GM23338 (cell line): Measurements from ENCODE around the gene OR52E5.

Source experiments
- CREB1 ChIP-seq: fragments of 250-450 bp; sonication (Bioruptor Pico); IDR thresholded peaks from 2 replicates; pipeline ENCODE4 v1.5.0; 2020; ENCODE audit warnings: low read depth, mild to moderate bottlenecking, moderate library complexity
- EZH2 ChIP-seq: fragments of 200-600 bp; sonication (generic); IDR thresholded peaks from one replicate; pipeline ENCODE4 v1.8.0; 2017; ENCODE audit warnings: antibody characterized with exemption, mild to moderate bottlenecking, low read depth; ENCODE audit not compliant: unreplicated experiment
- TF ChIP-seq, protein P1 (sequence below), 2 experiments: fragments of 200-600 bp in 1 of 2; sonication (generic) in 1 of 2; conservative IDR thresholded peaks; 2 replicates each; pipeline versions ENCODE4 v1.5.1 to v1.6.1; 2016 to 2017; ENCODE audit warnings: antibody characterized with exemption in 2 of 2, low read depth in 2 of 2, mild to moderate bottlenecking in 2 of 2, moderate library complexity in 1 of 2

DNA sequence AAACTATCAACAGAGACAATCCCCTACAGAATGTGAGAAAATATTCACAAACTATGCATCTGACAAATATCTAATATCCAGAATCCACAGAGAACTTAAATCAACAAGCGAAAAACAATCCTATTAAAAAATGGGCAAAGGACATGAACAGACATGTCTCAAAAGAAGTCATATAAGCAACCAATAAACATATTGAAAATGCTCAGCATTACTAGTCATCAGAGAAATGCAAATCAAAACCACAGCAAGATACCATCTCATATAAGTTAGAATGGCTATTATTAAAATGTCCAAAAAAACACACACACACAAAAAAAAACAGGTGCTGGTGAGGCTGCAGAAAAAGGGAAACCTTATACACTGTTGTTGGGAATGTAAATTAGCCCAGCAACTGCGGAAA is 27.2 kb upstream of the OR52E5 start:
- no peak for TF ChIP-seq EZH2
- no peak for TF ChIP-seq CREB1 (CRISPR knock-in tag)
- TF ChIP-seq, protein P1, sequence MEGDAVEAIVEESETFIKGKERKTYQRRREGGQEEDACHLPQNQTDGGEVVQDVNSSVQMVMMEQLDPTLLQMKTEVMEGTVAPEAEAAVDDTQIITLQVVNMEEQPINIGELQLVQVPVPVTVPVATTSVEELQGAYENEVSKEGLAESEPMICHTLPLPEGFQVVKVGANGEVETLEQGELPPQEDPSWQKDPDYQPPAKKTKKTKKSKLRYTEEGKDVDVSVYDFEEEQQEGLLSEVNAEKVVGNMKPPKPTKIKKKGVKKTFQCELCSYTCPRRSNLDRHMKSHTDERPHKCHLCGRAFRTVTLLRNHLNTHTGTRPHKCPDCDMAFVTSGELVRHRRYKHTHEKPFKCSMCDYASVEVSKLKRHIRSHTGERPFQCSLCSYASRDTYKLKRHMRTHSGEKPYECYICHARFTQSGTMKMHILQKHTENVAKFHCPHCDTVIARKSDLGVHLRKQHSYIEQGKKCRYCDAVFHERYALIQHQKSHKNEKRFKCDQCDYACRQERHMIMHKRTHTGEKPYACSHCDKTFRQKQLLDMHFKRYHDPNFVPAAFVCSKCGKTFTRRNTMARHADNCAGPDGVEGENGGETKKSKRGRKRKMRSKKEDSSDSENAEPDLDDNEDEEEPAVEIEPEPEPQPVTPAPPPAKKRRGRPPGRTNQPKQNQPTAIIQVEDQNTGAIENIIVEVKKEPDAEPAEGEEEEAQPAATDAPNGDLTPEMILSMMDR (conservative IDR thresholded peaks at IDR 0.05; ENCODE audit: low read depth in 2 of 2), result no peak
